NCI-H524 (cell line): ENCODE measurements around the gene MANSC4.
A peak's percentile ranks its signal among the peaks of the same experiment; 100 is the strongest.
"Not testable (repeated sequence)": the region's sequence is repeated elsewhere in the genome, so short reads cannot be mapped to it uniquely, and the experiment has no call there.

ENCODE experiments used
- DNase-seq, 2 experiments: peaks; one replicate each; lab custom pipeline; 2025; lab: John Stamatoyannopoulos, UW

Gene MANSC4

GRCh38 chr12:27751386-27752047 lies 28.5 kb downstream of the MANSC4 start:
- no peak for DNase-seq

- DNase-seq = no peak
Observed at GRCh38 chr12:27747111-27747820, 32.8 kb downstream of the MANSC4 start.

- DNase-seq = not testable (repeated sequence)
Observed at GRCh38 chr12:27745734-27746133, 34.3 kb downstream of the MANSC4 start.

GRCh38 chr12:27743601-27744000 lies 36.4 kb downstream of the MANSC4 start:
- DNase-seq = no peak

- DNase-seq = not testable (repeated sequence)
Observed at GRCh38 chr12:27734321-27734720, 45.7 kb downstream of the MANSC4 start.

- no peak for DNase-seq
Observed at GRCh38 chr12:27733791-27734190, 46.2 kb downstream of the MANSC4 start.

GRCh38 chr12:27733052-27733656 lies 46.9 kb downstream of the MANSC4 start:
- peak in 1 of 2 experiments; percentile 29 for DNase-seq

GRCh38 chr12:27732281-27732680 lies 47.8 kb downstream of the MANSC4 start:
- DNase-seq = peak in 1 of 2 experiments; percentile 5

- no peak for DNase-seq
Observed at GRCh38 chr12:27730097-27730588, 49.9 kb downstream of the MANSC4 start.

GRCh38 chr12:27723212-27723611 lies 56.8 kb downstream of the MANSC4 start:
- no peak for DNase-seq
